ENCODE data around the gene SCN3A. TPM values are rescaled to one million over a fixed set of nuclear protein-coding genes. Genes with fewer than 3 reads are reported as not detected.

Gene SCN3A
- polyA plus RNA-seq, 1 donor (not counting 4 experiments of a cell fraction or from before 2014, with no cell fraction given): 0.01 TPM

DNA sequence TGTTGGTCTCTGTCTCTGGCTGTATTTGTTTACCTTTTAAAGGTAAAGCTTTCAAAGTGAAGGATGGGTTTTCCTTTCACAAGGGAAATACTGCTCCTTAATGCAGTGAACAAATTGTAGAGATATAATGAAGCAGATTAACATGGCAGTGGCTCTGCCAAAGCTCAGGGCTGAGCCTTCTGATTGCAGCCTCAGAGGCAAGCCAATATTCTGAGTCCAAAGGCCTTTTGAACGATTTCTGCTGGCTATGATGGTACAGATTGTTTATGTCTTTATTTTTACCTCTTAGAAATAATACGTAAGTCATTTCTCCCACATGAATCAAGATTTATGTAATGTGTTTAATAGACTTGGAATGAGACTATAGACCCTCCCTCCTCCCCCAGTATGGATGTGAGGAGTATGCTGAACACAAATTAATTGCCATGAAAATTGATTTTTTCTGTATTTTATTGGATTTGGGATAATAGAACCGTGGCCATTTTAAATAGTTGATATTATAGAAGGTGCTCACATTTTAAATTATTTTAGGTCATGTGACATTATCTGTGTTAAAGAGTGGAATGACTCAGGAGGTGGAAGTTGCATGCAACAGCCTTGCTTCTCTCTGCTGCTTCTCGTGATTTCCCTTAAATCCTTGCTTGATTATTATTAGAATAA lies 36.1 kb upstream of the SCN3A start:
- FAIRE-seq (no peak), DNase-seq (ENCODE audit: low read depth, low spot score) (no peak)
- Histone ChIP-seq H3K27ac (ENCODE audit: control insufficient read depth, insufficient read depth, low read length) (no peak overlapping the region), H3K9ac (ENCODE audit: control insufficient read depth, extremely low read depth, insufficient read depth, low read length) (no peak overlapping the region), H3K9me3 (ENCODE audit: control insufficient read depth, low read depth, low read length) (no peaks in the 10 kb centered on the region), H3K36me3 (ENCODE audit: control insufficient read depth in 2 of 2, extremely low read depth in 1 of 2, insufficient read depth in 2 of 2, low read length in 2 of 2) (no peaks in the 10 kb centered on the region), H3K4me2 (ENCODE audit: control insufficient read depth, extremely low read depth, insufficient read depth, low read depth, low read length) (no peak overlapping the region), H2AFZ (ENCODE audit: control insufficient read depth, low read length) (no peak overlapping the region), H4K20me1 (ENCODE audit: control insufficient read depth, extremely low read depth, insufficient read depth, low read length) (no peaks in the 10 kb centered on the region), H3K4me1 (ENCODE audit: control insufficient read depth, extremely low read depth, insufficient read depth, low read length) (no peaks in the 10 kb centered on the region), H3K79me2 (ENCODE audit: control insufficient read depth, insufficient read depth, low read length) (no peaks in the 10 kb centered on the region), H3K27me3 (ENCODE audit: control insufficient read depth, extremely low read depth, insufficient read depth, low read length) (no peaks in the 10 kb centered on the region), H3K9me1 (ENCODE audit: control insufficient read depth, extremely low read depth, insufficient read depth, low read length) (no peaks in the 10 kb centered on the region), H3K4me3 (ENCODE audit: control insufficient read depth in 2 of 3, extremely low read depth in 1 of 3, insufficient read depth in 2 of 3, low read depth in 1 of 3, low read length in 3 of 3) (no peak overlapping the region)
- TF ChIP-seq, protein P1, sequence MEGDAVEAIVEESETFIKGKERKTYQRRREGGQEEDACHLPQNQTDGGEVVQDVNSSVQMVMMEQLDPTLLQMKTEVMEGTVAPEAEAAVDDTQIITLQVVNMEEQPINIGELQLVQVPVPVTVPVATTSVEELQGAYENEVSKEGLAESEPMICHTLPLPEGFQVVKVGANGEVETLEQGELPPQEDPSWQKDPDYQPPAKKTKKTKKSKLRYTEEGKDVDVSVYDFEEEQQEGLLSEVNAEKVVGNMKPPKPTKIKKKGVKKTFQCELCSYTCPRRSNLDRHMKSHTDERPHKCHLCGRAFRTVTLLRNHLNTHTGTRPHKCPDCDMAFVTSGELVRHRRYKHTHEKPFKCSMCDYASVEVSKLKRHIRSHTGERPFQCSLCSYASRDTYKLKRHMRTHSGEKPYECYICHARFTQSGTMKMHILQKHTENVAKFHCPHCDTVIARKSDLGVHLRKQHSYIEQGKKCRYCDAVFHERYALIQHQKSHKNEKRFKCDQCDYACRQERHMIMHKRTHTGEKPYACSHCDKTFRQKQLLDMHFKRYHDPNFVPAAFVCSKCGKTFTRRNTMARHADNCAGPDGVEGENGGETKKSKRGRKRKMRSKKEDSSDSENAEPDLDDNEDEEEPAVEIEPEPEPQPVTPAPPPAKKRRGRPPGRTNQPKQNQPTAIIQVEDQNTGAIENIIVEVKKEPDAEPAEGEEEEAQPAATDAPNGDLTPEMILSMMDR (optimal IDR thresholded peaks at IDR 0.05 in 1 of 3, IDR thresholded peaks at IDR 0.05 in 1 of 3, conservative IDR thresholded peaks at IDR 0.05 in 1 of 3; ENCODE audit: extremely low read depth in 1 of 3, insufficient read depth in 2 of 3, low read length in 3 of 3): no peak
- TF ChIP-seq EZH2 (IDR thresholded peaks at IDR 0.05; ENCODE audit: low read length): no peak
- dilution Hi-C loops (cut with MboI; ENCODE audit: extremely low pct_ligation_motif_present, low sequenced_read_pairs): no loop called here

DNA sequence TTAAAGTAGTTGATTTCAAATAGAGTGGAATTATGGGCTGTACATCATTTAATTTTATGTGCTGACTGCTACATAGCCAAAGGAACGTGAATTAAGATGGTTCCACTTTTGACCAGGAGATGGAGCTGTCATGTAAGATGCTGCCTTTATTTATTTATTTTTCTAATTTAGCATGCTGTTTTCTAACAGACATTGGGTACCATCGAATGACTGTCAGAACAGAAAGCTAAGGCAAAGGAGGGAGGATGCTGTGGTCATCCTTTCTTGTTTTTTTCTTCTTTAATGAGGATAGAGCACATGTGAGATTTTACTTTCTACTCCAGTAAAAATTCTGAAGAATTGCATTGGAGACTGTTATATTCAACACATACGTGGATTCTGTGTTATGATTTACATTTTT lies 35.4 kb upstream of the SCN3A start, which contains the start of gene SCN2A:
Gene SCN2A, plus strand, starts transcription at position 185 of the 400 bp plus-strand sequence. CDS start 56,410 bp downstream, outside the sequence.
- no peaks in the 10 kb centered on the region for H3K9me3 ChIP-seq (ENCODE audit: control insufficient read depth, low read depth, low read length)
- TF ChIP-seq EZH2 (IDR thresholded peaks at IDR 0.05; ENCODE audit: low read length): no peak
- TF ChIP-seq, protein P1 (optimal IDR thresholded peaks at IDR 0.05 in 1 of 3, IDR thresholded peaks at IDR 0.05 in 1 of 3, conservative IDR thresholded peaks at IDR 0.05 in 1 of 3; ENCODE audit: extremely low read depth in 1 of 3, insufficient read depth in 2 of 3, low read length in 3 of 3): peak in 2 of 3 experiments; percentile 48 to 59
- DNase-seq (ENCODE audit: low read depth, low spot score) (peak; percentile 15), FAIRE-seq (no peak)
- H3K4me2 ChIP-seq (ENCODE audit: control insufficient read depth, extremely low read depth, insufficient read depth, low read depth, low read length): no peak within 1 kb of the TSS
- H3K4me3 ChIP-seq (ENCODE audit: control insufficient read depth in 2 of 3, extremely low read depth in 1 of 3, insufficient read depth in 2 of 3, low read depth in 1 of 3, low read length in 3 of 3): no peak within 1 kb of the TSS
- H3K36me3 ChIP-seq (ENCODE audit: control insufficient read depth in 2 of 2, extremely low read depth in 1 of 2, insufficient read depth in 2 of 2, low read length in 2 of 2): no peaks in the 10 kb centered on the region
- no peaks in the 10 kb centered on the region for H3K27me3 ChIP-seq (ENCODE audit: control insufficient read depth, extremely low read depth, insufficient read depth, low read length)
- H4K20me1 ChIP-seq (ENCODE audit: control insufficient read depth, extremely low read depth, insufficient read depth, low read length): no peaks in the 10 kb centered on the region
- H3K9me1 ChIP-seq (ENCODE audit: control insufficient read depth, extremely low read depth, insufficient read depth, low read length): no peaks in the 10 kb centered on the region
- H3K4me1 ChIP-seq (ENCODE audit: control insufficient read depth, extremely low read depth, insufficient read depth, low read length): no peaks in the 10 kb centered on the region
- no peak within 1 kb of the TSS for H3K9ac ChIP-seq (ENCODE audit: control insufficient read depth, extremely low read depth, insufficient read depth, low read length)
- H2AFZ ChIP-seq (ENCODE audit: control insufficient read depth, low read length): no peak within 1 kb of the TSS
- dilution Hi-C loops (cut with MboI; ENCODE audit: extremely low pct_ligation_motif_present, low sequenced_read_pairs): no loop called here
- H3K79me2 ChIP-seq (ENCODE audit: control insufficient read depth, insufficient read depth, low read length): no peaks in the 10 kb centered on the region
- no peak within 1 kb of the TSS for H3K27ac ChIP-seq (ENCODE audit: control insufficient read depth, insufficient read depth, low read length)
